GM12864 (cell line): Measurements from ENCODE around the gene GALNT9.

Experiments used
- DNase-seq: peaks from one replicate; pipeline ENCODE4 v3.0.0-alpha.2; 2011; ENCODE audit warnings: low read depth
- H3K4me3 ChIP-seq: 2 replicates; pipeline ENCODE4 v1.5.1; 2011; ENCODE audit warnings: mild to moderate bottlenecking, low read depth, low read length, control low read depth
- CTCF ChIP-seq: IDR thresholded peaks from 2 replicates; pipeline ENCODE4 v1.5.1; 2011; ENCODE audit warnings: low read depth, mild to moderate bottlenecking, moderate library complexity, low read length, control low read depth, inconsistent platforms; ENCODE audit errors: missing control alignments

The GALNT9 gene

DNA sequence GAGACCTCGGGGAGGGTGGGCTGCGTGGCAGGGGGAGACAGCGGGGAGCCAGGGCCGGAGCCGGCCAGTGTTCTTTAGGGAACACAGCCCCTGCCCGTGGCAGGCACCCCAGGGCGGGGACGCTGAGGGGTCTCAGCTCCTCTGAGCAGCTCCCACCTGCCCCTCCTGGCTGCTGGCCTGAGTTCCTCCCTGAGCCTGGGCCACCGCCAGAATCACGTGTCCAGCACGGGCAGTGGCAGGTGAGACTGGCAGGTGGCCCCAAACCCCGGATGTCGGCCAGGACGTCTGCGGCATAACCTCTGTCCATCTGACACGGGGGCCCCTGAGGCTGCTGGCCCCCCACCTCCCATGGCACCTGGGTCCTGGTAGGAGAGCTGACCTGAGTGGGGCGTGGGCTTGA lies 160.0 kb downstream of the GALNT9 start:
- no peak for TF ChIP-seq CTCF
- no peak for DNase-seq

GRCh38 chr12:132168311-132169031 lies 160.9 kb downstream of the GALNT9 start:
- TF ChIP-seq CTCF = no peak
- no peak for DNase-seq

More for the DNA sequence above, 160.0 kb downstream of the GALNT9 start:
- H3K4me3 ChIP-seq = no peak overlapping the region

DNA sequence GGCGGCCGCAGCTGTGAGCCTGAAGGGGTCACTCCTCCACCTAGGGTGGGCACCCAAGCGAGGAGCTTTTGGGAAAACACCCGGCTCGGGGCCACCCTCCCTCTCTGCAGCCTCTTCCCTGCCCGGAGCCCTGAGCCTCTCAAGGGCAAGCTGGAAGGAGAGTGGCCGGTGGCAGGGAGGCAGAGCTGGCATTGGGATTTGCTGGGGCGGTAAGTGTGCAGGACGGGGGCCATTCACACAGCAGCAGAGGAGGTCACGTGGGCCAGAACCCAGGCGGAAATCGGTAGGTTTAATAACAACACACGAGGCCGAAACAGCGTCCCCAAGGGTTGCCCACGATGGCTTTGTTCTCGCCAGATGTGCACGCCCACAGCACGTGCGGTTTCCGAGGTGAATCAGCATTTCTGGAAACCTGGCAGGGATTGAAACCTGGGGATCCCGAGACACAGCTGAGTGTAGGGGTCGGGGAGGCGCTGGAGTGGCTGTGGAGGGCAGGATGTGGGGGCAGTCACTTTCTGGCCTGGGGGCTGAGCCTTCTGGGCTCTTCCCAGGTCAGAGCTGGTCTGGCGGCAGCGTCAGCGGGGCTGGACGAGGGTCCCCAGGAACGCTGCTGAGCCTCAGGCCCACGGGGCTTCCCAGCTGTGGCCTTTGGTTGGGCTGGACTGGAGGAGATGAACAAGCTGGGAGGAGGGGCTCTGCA lies 161.6 kb downstream of the GALNT9 start:
- no peak overlapping the region for H3K4me3 ChIP-seq
- DNase-seq = no peak
- no peak for TF ChIP-seq CTCF

More at GRCh38 chr12:132168311-132169031, 160.9 kb downstream of the GALNT9 start:
- no peak overlapping the region for H3K4me3 ChIP-seq

DNA sequence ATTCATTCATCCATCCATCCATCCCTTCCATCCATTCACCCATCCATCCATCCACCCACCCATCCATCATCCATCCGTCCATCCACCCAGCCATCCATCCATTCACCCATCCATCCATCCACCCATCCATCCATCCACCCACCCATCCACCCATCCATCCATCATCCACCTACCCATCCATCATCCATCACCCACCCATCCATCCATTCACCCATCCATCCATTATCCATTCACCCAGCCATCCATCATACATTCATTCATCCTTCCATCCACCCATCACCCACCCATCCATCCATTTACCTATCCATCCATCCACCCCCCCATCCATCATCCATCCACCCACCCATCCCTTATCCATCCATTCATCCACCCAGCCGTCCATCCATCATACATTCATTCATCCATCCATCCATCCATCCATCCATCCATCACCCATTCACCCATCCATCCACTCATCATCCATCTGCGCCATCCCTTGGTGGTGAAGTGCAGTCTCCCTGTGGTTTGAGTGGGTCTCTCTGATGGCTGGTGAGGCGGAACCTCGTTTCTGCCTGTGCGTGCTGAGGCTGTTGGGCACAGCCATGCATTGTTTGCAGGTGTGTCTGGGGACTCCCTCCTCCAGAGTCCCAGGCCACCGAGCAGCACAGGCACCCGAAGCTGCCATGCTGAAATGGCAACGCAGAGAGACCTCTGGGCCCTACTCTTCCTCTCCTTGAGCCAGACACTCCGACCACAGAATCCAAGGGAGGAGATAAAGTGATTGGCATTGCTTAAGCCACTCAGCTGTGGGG lies 162.4 kb downstream of the GALNT9 start:
- no peak for TF ChIP-seq CTCF
- no peak for DNase-seq
- H3K4me3 ChIP-seq = no peak overlapping the region

GRCh38 chr12:132166093-132166492 lies 163.3 kb downstream of the GALNT9 start:
- H3K4me3 ChIP-seq = no peak overlapping the region
- no peak for TF ChIP-seq CTCF
- DNase-seq = no peak

- no peak overlapping the region for H3K4me3 ChIP-seq
- no peak for TF ChIP-seq CTCF
- DNase-seq = no peak
These were observed 163.8 kb downstream of the GALNT9 start for GRCh38 chr12:132165584-132165983.
